ENCODE data around the gene SMYD2. TPM values are rescaled to one million over a fixed set of nuclear protein-coding genes. Genes with fewer than 3 reads are reported as not detected.

The SMYD2 gene
- total and polyA plus RNA-seq, 2 experiments from 2014 or later = 34.9 to 52.1 TPM

DNA sequence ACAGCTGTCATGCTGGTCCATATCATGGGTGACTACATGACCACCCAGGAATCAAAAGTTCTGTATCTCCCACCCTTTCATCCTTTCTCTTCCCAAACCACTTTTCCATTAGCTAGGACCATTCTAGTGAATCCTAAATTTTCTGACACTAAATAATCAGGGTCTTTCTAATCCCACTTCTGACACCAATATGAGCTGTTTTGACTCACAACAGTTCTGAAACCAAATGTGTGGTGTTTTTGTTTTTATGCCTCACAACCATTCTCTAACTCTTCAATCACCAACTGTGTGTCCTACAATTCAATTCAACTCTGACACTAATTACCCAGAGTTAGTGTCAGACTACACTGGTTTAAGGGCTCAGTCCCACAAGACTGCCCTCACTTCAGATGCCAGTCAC lies 63.9 kb downstream of the SMYD2 start:
- no peak overlapping the region for H3K9ac ChIP-seq
- no peak for DNase-seq
- no peak overlapping the region for H3K27ac ChIP-seq
- H4K20me1 ChIP-seq (ENCODE audit: insufficient read depth) = no peaks in the 10 kb centered on the region
- H3K36me3 ChIP-seq (ENCODE audit: low read depth) = peaks cover 52% of the 10 kb centered on the region
- TF ChIP-seq EZH2 (IDR thresholded peaks at IDR 0.05; ENCODE audit: insufficient read depth, poor library complexity, severe bottlenecking) (no peak), EZH2phosphoT487 (IDR thresholded peaks at IDR 0.05; ENCODE audit: insufficient read depth, low read depth) (no peak)
- H3K27me3 ChIP-seq (replicated peaks; ENCODE audit: insufficient read depth) = no peaks in the 10 kb centered on the region
- no peak overlapping the region for H3K4me2 ChIP-seq (ENCODE audit: unreplicated experiment)
- no peaks in the 10 kb centered on the region for H3K9me2 ChIP-seq (ENCODE audit: insufficient read depth)
- H3K4me3 ChIP-seq = no peak overlapping the region
- peaks cover 47% of the 10 kb centered on the region for H3F3A ChIP-seq (ENCODE audit: insufficient read depth)
- in situ Hi-C loops (cut with MboI) = loop anchor here (25.0 kb wide), 1 partner anchor 1192 kb away; no protein-coding TSS in a partner anchor
- peaks cover 13% of the 10 kb centered on the region for H3K4me1 ChIP-seq (ENCODE audit: insufficient read depth)
- H2AFZ ChIP-seq = no peak overlapping the region
- no peaks in the 10 kb centered on the region for H3K9me3 ChIP-seq (ENCODE audit: low read depth)
- 0 out of 2 replicates have a peak, but pooled peaks cover 10% of the 10 kb centered on the region for H3K79me2 ChIP-seq (ENCODE audit: insufficient read depth)

DNA sequence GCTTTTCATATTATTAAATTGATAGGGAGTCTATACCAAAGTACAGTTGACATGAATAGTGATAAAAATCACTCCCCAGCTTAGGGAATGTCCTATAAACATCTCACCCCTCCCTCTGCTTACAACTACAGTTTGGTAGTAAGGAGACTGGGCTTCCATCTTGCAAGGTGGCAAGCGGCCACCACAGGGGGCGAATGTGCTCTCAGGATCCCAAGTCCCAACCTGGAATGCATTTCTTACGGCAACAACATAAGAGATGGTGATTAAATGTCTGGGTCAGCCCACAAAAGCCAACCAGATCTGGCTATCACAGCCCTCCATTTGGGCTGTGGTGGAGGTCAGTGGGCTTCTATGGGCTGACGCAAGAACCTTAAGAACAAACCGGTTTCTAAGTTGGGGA lies 68.0 kb downstream of the SMYD2 start:
- H3K9me2 ChIP-seq (ENCODE audit: insufficient read depth) = no peaks in the 10 kb centered on the region
- H3K27ac ChIP-seq = no peak overlapping the region
- in situ Hi-C loops (cut with MboI) = loop anchor here (25.0 kb wide), 1 partner anchor 1188 kb away; no protein-coding TSS in a partner anchor
- no peaks in the 10 kb centered on the region for H4K20me1 ChIP-seq (ENCODE audit: insufficient read depth)
- DNase-seq = no peak
- TF ChIP-seq EZH2 (IDR thresholded peaks at IDR 0.05; ENCODE audit: insufficient read depth, poor library complexity, severe bottlenecking) = no peak
- no peak for TF ChIP-seq EZH2phosphoT487 (IDR thresholded peaks at IDR 0.05; ENCODE audit: insufficient read depth, low read depth)
- no peak overlapping the region for H3K4me3 ChIP-seq
- no peak overlapping the region for H2AFZ ChIP-seq
- 0 out of 2 replicates have a peak, but pooled peaks cover 13% of the 10 kb centered on the region for H3K79me2 ChIP-seq (ENCODE audit: insufficient read depth)
- H3K9me3 ChIP-seq (ENCODE audit: low read depth) = no peaks in the 10 kb centered on the region
- H3K4me1 ChIP-seq (ENCODE audit: insufficient read depth) = peaks cover 13% of the 10 kb centered on the region
- peaks cover 51% of the 10 kb centered on the region for H3K36me3 ChIP-seq (ENCODE audit: low read depth)
- H3F3A ChIP-seq (ENCODE audit: insufficient read depth) = peaks cover 39% of the 10 kb centered on the region; the same call in 1 of the 2 replicates
- H3K9ac ChIP-seq = no peak overlapping the region
- no peak overlapping the region for H3K4me2 ChIP-seq (ENCODE audit: unreplicated experiment)
- 94 to 98% methylated on average over 5 of the region's 5 CpGs for WGBS, 2 experiments (ENCODE audit: low coverage in 1 of 2, low lambda C conversion rate in 2 of 2, missing lambda C conversion rate in 2 of 2)
- no peaks in the 10 kb centered on the region for H3K27me3 ChIP-seq (replicated peaks; ENCODE audit: insufficient read depth)

DNA sequence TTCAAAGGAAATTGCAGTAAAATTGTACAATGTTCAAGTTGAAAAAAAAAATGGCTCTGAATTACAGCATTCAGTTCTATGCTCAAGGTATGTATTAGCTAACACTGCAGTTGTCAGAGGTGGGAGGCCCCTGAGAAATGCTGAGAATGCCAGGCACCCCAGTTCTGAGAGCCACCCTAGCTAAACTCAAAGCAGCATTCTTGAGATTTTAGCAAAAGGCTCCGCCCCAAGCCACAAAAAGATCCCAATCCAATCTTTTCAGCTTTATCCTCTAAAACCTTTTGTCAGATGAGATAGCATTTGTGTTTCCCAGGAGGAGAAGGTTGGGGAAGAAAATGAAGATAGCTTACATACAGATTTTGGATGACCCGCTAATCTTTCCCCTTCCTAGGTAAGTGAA lies 68.8 kb downstream of the SMYD2 start:
- 0 out of 2 replicates have a peak, but pooled peaks cover 13% of the 10 kb centered on the region for H3K79me2 ChIP-seq (ENCODE audit: insufficient read depth)
- no peaks in the 10 kb centered on the region for H4K20me1 ChIP-seq (ENCODE audit: insufficient read depth)
- H3K4me2 ChIP-seq (ENCODE audit: unreplicated experiment) = peak overlapping the region; percentile 13
- H2AFZ ChIP-seq = no peak overlapping the region
- H3K4me1 ChIP-seq (ENCODE audit: insufficient read depth) = peaks cover 13% of the 10 kb centered on the region
- no peaks in the 10 kb centered on the region for H3K27me3 ChIP-seq (replicated peaks; ENCODE audit: insufficient read depth)
- no peaks in the 10 kb centered on the region for H3K9me2 ChIP-seq (ENCODE audit: insufficient read depth)
- no peak overlapping the region for H3K27ac ChIP-seq
- no peaks in the 10 kb centered on the region for H3K9me3 ChIP-seq (ENCODE audit: low read depth)
- H3K4me3 ChIP-seq = no peak overlapping the region
- no peak overlapping the region for H3K9ac ChIP-seq
- H3F3A ChIP-seq (ENCODE audit: insufficient read depth) = peaks cover 36% of the 10 kb centered on the region
- WGBS, 2 experiments (ENCODE audit: low coverage in 1 of 2, low lambda C conversion rate in 2 of 2, missing lambda C conversion rate in 2 of 2) = 96 to 99% methylated on average over 2 of the region's 2 CpGs
- in situ Hi-C loops (cut with MboI) = loop anchor here (25.0 kb wide), 1 partner anchor 1188 kb away; no protein-coding TSS in a partner anchor
- no peak for DNase-seq
- TF ChIP-seq EZH2 (IDR thresholded peaks at IDR 0.05; ENCODE audit: insufficient read depth, poor library complexity, severe bottlenecking) (no peak), EZH2phosphoT487 (IDR thresholded peaks at IDR 0.05; ENCODE audit: insufficient read depth, low read depth) (no peak)
- H3K36me3 ChIP-seq (ENCODE audit: low read depth) = peaks cover 46% of the 10 kb centered on the region

- TF ChIP-seq EZH2phosphoT487 (IDR thresholded peaks at IDR 0.05; ENCODE audit: insufficient read depth, low read depth) = no peak
- TF ChIP-seq EZH2 (IDR thresholded peaks at IDR 0.05; ENCODE audit: insufficient read depth, poor library complexity, severe bottlenecking) = no peak
- Histone ChIP-seq H3K36me3 (ENCODE audit: low read depth) (peaks cover 55% of the 10 kb centered on the region), H2AFZ (no peak overlapping the region), H3K4me1 (ENCODE audit: insufficient read depth) (peaks cover 13% of the 10 kb centered on the region), H3K79me2 (ENCODE audit: insufficient read depth) (0 out of 2 replicates have a peak, but pooled peaks cover 20% of the 10 kb centered on the region), H3K27me3 (replicated peaks; ENCODE audit: insufficient read depth) (no peaks in the 10 kb centered on the region), H3K9ac (no peak overlapping the region), H3K9me3 (ENCODE audit: low read depth) (no peaks in the 10 kb centered on the region), H3K9me2 (ENCODE audit: insufficient read depth) (no peaks in the 10 kb centered on the region), H3K4me3 (no peak overlapping the region), H4K20me1 (ENCODE audit: insufficient read depth) (no peaks in the 10 kb centered on the region), H3K4me2 (ENCODE audit: unreplicated experiment) (no peak overlapping the region), H3F3A (ENCODE audit: insufficient read depth) (peaks cover 38% of the 10 kb centered on the region), H3K27ac (no peak overlapping the region)
- no peak for DNase-seq
- in situ Hi-C loops (cut with MboI) = no loop called here
- WGBS, 2 experiments (ENCODE audit: low coverage in 1 of 2, low lambda C conversion rate in 2 of 2, missing lambda C conversion rate in 2 of 2) = 51 to 62% methylated on average over 2 of the region's 2 CpGs
These were observed 70.8 kb downstream of the SMYD2 start for GRCh38 chr1:214351551-214352277.

Data from GM23248 (cell line).